Natural killer cell (primary cell): Measurements from ENCODE around the gene SIPA1L3. TPM values are rescaled to one million over a fixed set of nuclear protein-coding genes. Genes with fewer than 3 reads are reported as not detected.

ENCODE experiments used
- ATAC-seq, 3 donors: fragments of 150-1000 bp in 2 of 3; fragments of 200-7000 bp in 1 of 3; cut with Tn5 transposase; 1 replicate in 1 of 3; 2 replicates in 2 of 3; pipeline ENCODE4 v1.10.0; 2021; ENCODE audit warnings: mild to moderate bottlenecking in 2 of 3, moderate library complexity in 2 of 3
- DNase-seq, 2 donors: peaks; one replicate each; pipeline versions ENCODE4 v3.0.0 to v3.0.0-alpha.2; 2013 to 2021; ENCODE audit warnings: mixed read lengths in 1 of 2
- H3K27ac ChIP-seq: one replicate; pipeline ENCODE4 v1.5.1; 2013; ENCODE audit warnings: mild to moderate bottlenecking, low read length
- H3K27me3 ChIP-seq: one replicate; pipeline ENCODE4 v1.6.1; 2013; ENCODE audit warnings: low read length; ENCODE audit not compliant: control insufficient read depth, insufficient read depth
- H3K36me3 ChIP-seq: one replicate; pipeline ENCODE4 v1.6.1; 2013; ENCODE audit warnings: low read length; ENCODE audit not compliant: control insufficient read depth, insufficient read depth
- H3K4me1 ChIP-seq: one replicate; pipeline ENCODE4 v1.6.1; 2013; ENCODE audit warnings: low read length; ENCODE audit not compliant: control insufficient read depth, insufficient read depth
- H3K4me3 ChIP-seq: one replicate; pipeline ENCODE4 v1.5.1; 2013; ENCODE audit warnings: low read length
- H3K9me3 ChIP-seq: one replicate; pipeline ENCODE4 v1.6.1; 2013; ENCODE audit warnings: low read length; ENCODE audit not compliant: control insufficient read depth, insufficient read depth
- H3K27ac Mint-ChIP-seq, 2 donors: one replicate each; pipeline ENCODE4 v1.8.0; 2022; ENCODE audit warnings: mild to moderate bottlenecking in 2 of 2, mixed read lengths in 2 of 2, moderate library complexity in 1 of 2
- H3K27me3 Mint-ChIP-seq, 2 donors: one replicate each; pipeline ENCODE4 v1.8.0; 2022; ENCODE audit warnings: low read depth in 2 of 2, mixed read lengths in 2 of 2
- H3K36me3 Mint-ChIP-seq: one replicate; pipeline ENCODE4 v1.8.0; 2022; ENCODE audit warnings: mixed read lengths
- H3K4me1 Mint-ChIP-seq, 2 donors: one replicate each; pipeline ENCODE4 v1.8.0; 2022; ENCODE audit warnings: mixed read lengths in 2 of 2
- H3K4me3 Mint-ChIP-seq: one replicate; pipeline ENCODE4 v1.8.0; 2022; ENCODE audit warnings: mild to moderate bottlenecking, moderate library complexity, mixed read lengths
- H3K9me3 Mint-ChIP-seq, 2 donors: one replicate each; pipeline ENCODE4 v1.8.0; 2022; ENCODE audit warnings: mixed read lengths in 2 of 2
- WGBS: methylation state at CpG from one replicate; pipeline ENCODE4 v1.1.7; 2013; ENCODE audit warnings: missing lambda C conversion rate; ENCODE audit not compliant: insufficient coverage; 5-methylcytosine and 5-hydroxymethylcytosine counted together
- intact Hi-C: fragments of 100-400 bp; cut with micrococcal nuclease; formaldehyde crosslinking; loops from one replicate; pipeline ENCODE4 v1.14.2; 2022
- total RNA-seq, 4 donors: library from RNA; stranded (reverse); fragments of 120-200 nt in 1 of 4; gene quantifications; one replicate each; pipeline versions ENCODE4 v1.2.3 to v1.2.4, GENCODE V29; 2013 to 2022
- TF ChIP-seq, protein P1 (sequence below): fragments of 200-600 bp; IDR thresholded peaks from one replicate; pipeline ENCODE4 v1.8.0; 2022; ENCODE audit warnings: antibody characterized with exemption

Gene SIPA1L3
- total RNA-seq, 3 donors from 2014 or later (not counting 1 experiment from before 2014, with no cell fraction given) = 34.4 to 35.8 (median 35.4) TPM

DNA sequence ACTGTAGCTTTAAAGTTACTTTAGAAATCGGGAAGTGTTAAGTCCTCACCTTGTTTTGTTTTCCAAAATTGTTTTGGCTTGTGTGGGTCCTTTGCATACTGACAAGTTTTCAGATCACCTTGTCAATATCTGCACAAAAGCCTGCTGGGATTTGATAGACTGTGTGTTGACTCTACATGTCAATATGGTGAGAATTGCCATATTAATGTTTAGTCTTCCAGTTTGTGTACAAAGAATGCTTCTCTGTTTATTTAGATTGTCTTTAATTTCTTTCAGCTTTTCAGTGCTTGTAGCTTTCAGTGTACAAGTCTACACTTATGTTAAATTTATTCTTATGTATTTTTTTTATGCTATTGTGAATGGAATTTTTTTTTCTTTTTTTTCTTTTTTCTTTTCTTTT lies 50.2 kb downstream of the SIPA1L3 start:
- 90% methylated on average over 1 of the region's 1 CpG for WGBS
- DNase-seq = no peak
- Mint-ChIP-seq H3K9me3 (peaks cover 0 to 6% of the 10 kb centered on the region in 2 donors), H3K36me3 (no peaks in the 10 kb centered on the region), H3K4me3 (no peak overlapping the region), H3K27me3 (no peaks in the 10 kb centered on the region), H3K4me1 (peaks cover 17 to 19% of the 10 kb centered on the region in 2 donors), H3K27ac (no peak overlapping the region)
- no peaks in the 10 kb centered on the region for H3K4me1 ChIP-seq
- no peak overlapping the region for H3K27ac ChIP-seq
- no peaks in the 10 kb centered on the region for H3K27me3 ChIP-seq
- peaks cover 5% of the 10 kb centered on the region for H3K9me3 ChIP-seq
- no peak for ATAC-seq
- H3K4me3 ChIP-seq = no peak overlapping the region
- no peaks in the 10 kb centered on the region for H3K36me3 ChIP-seq
- TF ChIP-seq, protein P1, sequence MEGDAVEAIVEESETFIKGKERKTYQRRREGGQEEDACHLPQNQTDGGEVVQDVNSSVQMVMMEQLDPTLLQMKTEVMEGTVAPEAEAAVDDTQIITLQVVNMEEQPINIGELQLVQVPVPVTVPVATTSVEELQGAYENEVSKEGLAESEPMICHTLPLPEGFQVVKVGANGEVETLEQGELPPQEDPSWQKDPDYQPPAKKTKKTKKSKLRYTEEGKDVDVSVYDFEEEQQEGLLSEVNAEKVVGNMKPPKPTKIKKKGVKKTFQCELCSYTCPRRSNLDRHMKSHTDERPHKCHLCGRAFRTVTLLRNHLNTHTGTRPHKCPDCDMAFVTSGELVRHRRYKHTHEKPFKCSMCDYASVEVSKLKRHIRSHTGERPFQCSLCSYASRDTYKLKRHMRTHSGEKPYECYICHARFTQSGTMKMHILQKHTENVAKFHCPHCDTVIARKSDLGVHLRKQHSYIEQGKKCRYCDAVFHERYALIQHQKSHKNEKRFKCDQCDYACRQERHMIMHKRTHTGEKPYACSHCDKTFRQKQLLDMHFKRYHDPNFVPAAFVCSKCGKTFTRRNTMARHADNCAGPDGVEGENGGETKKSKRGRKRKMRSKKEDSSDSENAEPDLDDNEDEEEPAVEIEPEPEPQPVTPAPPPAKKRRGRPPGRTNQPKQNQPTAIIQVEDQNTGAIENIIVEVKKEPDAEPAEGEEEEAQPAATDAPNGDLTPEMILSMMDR = no peak
- intact Hi-C loops = no loop called here

GRCh38 chr19:37959665-37960114 lies 52.7 kb downstream of the SIPA1L3 start:
- H3K27ac Mint-ChIP-seq = no peak overlapping the region
- H3K4me1 Mint-ChIP-seq = peaks cover 17 to 19% of the 10 kb centered on the region in 2 donors
- no peaks in the 10 kb centered on the region for H3K27me3 ChIP-seq
- intact Hi-C loops = no loop called here
- no peak overlapping the region for H3K4me3 Mint-ChIP-seq
- no peak overlapping the region for H3K4me3 ChIP-seq
- H3K36me3 ChIP-seq = no peaks in the 10 kb centered on the region
- ATAC-seq (no peak), DNase-seq (no peak)
- peaks cover 5% of the 10 kb centered on the region for H3K9me3 ChIP-seq
- peaks cover 0 to 6% of the 10 kb centered on the region in 2 donors for H3K9me3 Mint-ChIP-seq
- no peak overlapping the region for H3K27ac ChIP-seq
- WGBS = no CpG with 5 or more reads among the region's 3 CpGs
- no peaks in the 10 kb centered on the region for H3K36me3 Mint-ChIP-seq
- no peaks in the 10 kb centered on the region for H3K27me3 Mint-ChIP-seq
- TF ChIP-seq, protein P1 = no peak
- H3K4me1 ChIP-seq = peaks cover 10% of the 10 kb centered on the region

DNA sequence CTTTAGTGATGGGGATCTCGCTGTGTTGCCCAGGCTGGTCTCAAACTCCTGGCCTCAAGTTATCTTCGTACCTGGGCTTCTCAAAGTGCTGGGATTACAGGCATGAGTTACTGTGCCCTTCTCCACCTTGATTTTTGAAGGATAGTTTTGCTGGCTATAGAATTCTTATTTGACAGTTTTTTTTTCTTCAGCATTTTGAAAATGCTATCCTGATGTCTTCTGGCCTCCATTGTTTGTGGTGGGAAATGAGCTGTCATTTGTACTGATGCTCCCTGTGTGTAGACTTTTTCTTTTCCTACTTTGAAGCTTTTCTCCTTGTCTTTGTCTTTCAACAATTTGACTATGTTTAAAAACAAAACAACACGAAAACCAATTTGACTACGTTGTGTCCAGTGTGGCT lies 54.2 kb downstream of the SIPA1L3 start:
- no peak overlapping the region for H3K4me3 ChIP-seq
- no peak for DNase-seq
- Mint-ChIP-seq H3K4me3 (no peak overlapping the region), H3K27ac (no peak overlapping the region), H3K36me3 (no peaks in the 10 kb centered on the region), H3K9me3 (peaks cover 0 to 6% of the 10 kb centered on the region in 2 donors), H3K4me1 (peaks cover 21 to 24% of the 10 kb centered on the region in 2 donors), H3K27me3 (no peaks in the 10 kb centered on the region)
- no peaks in the 10 kb centered on the region for H3K36me3 ChIP-seq
- no peak for ATAC-seq
- intact Hi-C loops = no loop called here
- H3K4me1 ChIP-seq = peaks cover 10% of the 10 kb centered on the region
- no peak overlapping the region for H3K27ac ChIP-seq
- peaks cover 5% of the 10 kb centered on the region for H3K9me3 ChIP-seq
- H3K27me3 ChIP-seq = no peaks in the 10 kb centered on the region
- TF ChIP-seq, protein P1 = no peak
- 94% methylated on average over 2 of the region's 4 CpGs for WGBS
